GM18870 (cell line): ENCODE results near the gene DIPK1A.

ENCODE experiments used
- ATAC-seq: cut with Tn5 transposase; IDR thresholded peaks from one replicate; pipeline ENCODE4 v1.9.1; 2021; ENCODE audit warnings: moderate library complexity; ENCODE audit not compliant: unreplicated experiment

Gene DIPK1A

GRCh38 chr1:92961131-92961895 lies at the start of gene DIPK1A:
TSS of gene DIPK1A (minus strand) at chr1:92961462. CDS start at chr1:92961429, 33 bp downstream.
- peak; percentile 23 for ATAC-seq

GRCh38 chr1:93007941-93008577 lies 46.8 kb upstream of the DIPK1A start:
- ATAC-seq: no peak

- no peak for ATAC-seq
These were observed 44.0 kb upstream of the DIPK1A start for GRCh38 chr1:93005252-93005598.

GRCh38 chr1:93004566-93005251 lies 43.4 kb upstream of the DIPK1A start:
- no peak for ATAC-seq

- no peak for ATAC-seq
These were observed 42.7 kb upstream of the DIPK1A start for GRCh38 chr1:93003981-93004380.

GRCh38 chr1:93002781-93003180 lies 41.5 kb upstream of the DIPK1A start:
- no peak for ATAC-seq

GRCh38 chr1:93001893-93002292 lies 40.6 kb upstream of the DIPK1A start:
- no peak for ATAC-seq

- no peak for ATAC-seq
These were observed 39.5 kb upstream of the DIPK1A start for GRCh38 chr1:93000751-93001175.

- no peak for ATAC-seq
These were observed 39.0 kb upstream of the DIPK1A start for GRCh38 chr1:93000291-93000690.

- ATAC-seq: no peak
These were observed 37.6 kb upstream of the DIPK1A start for GRCh38 chr1:92998821-92999220.

- ATAC-seq: no peak
These were observed 34.5 kb upstream of the DIPK1A start for GRCh38 chr1:92995441-92996430.

- ATAC-seq: peak; percentile 69
These were observed 32.9 kb upstream of the DIPK1A start for GRCh38 chr1:92994105-92994712.

- ATAC-seq: no peak
These were observed 32.3 kb upstream of the DIPK1A start for GRCh38 chr1:92993581-92993980.

GRCh38 chr1:92992877-92993276 lies 31.6 kb upstream of the DIPK1A start:
- no peak for ATAC-seq

GRCh38 chr1:92992054-92992453 lies 30.8 kb upstream of the DIPK1A start:
- no peak for ATAC-seq

GRCh38 chr1:92990828-92991227 lies 29.6 kb upstream of the DIPK1A start:
- no peak for ATAC-seq

GRCh38 chr1:92989936-92990583 lies 28.8 kb upstream of the DIPK1A start:
- no peak for ATAC-seq

GRCh38 chr1:92989253-92989652 lies 28.0 kb upstream of the DIPK1A start:
- ATAC-seq: no peak

GRCh38 chr1:92987462-92987861 lies 26.2 kb upstream of the DIPK1A start:
- ATAC-seq: no peak

GRCh38 chr1:92985101-92985500 lies 23.8 kb upstream of the DIPK1A start:
- no peak for ATAC-seq
